Dedifferentiated amniotic fluid mesenchymal stem cell (primary cell): Measurements from ENCODE around the gene MANSC4.

ENCODE experiments used
- DNase-seq: peaks from one replicate; pipeline ENCODE4 v3.0.0-alpha.2; 2016; ENCODE audit errors: extremely low spot score

Gene MANSC4

GRCh38 chr12:27800819-27801218 lies 20.8 kb upstream of the MANSC4 start:
- no peak for DNase-seq

- no peak for DNase-seq
Observed at GRCh38 chr12:27797301-27798025, 17.4 kb upstream of the MANSC4 start.

GRCh38 chr12:27796128-27796527 lies 16.1 kb upstream of the MANSC4 start:
- no peak for DNase-seq

GRCh38 chr12:27794818-27795584 lies 15.0 kb upstream of the MANSC4 start:
- no peak for DNase-seq

- DNase-seq = no peak
Observed at GRCh38 chr12:27790179-27790578, 10.1 kb upstream of the MANSC4 start.

- no peak for DNase-seq
Observed at GRCh38 chr12:27787559-27787958, 7.5 kb upstream of the MANSC4 start.

GRCh38 chr12:27785882-27786570 lies 6.0 kb upstream of the MANSC4 start:
- DNase-seq = peak; percentile 44

GRCh38 chr12:27782481-27782880 lies 2.4 kb upstream of the MANSC4 start:
- DNase-seq = no peak

GRCh38 chr12:27781680-27782079 lies 1.6 kb upstream of the MANSC4 start:
- DNase-seq = no peak

GRCh38 chr12:27780612-27781408 lies 774 bp upstream of the MANSC4 start:
- no peak for DNase-seq

- DNase-seq = no peak
Observed at GRCh38 chr12:27779416-27779919, 568 bp downstream of the MANSC4 start.

- no peak for DNase-seq
Observed at GRCh38 chr12:27778206-27778605, 1.8 kb downstream of the MANSC4 start.

GRCh38 chr12:27777141-27777540 lies 2.9 kb downstream of the MANSC4 start:
- DNase-seq = no peak

GRCh38 chr12:27772328-27773049 lies 7.5 kb downstream of the MANSC4 start:
- no peak for DNase-seq

- DNase-seq = no peak
Observed at GRCh38 chr12:27771481-27772327, 8.3 kb downstream of the MANSC4 start.

- DNase-seq = no peak
Observed at GRCh38 chr12:27769142-27769673, 10.8 kb downstream of the MANSC4 start.

GRCh38 chr12:27766587-27766986 lies 13.4 kb downstream of the MANSC4 start:
- DNase-seq = no peak

GRCh38 chr12:27762757-27763156 lies 17.3 kb downstream of the MANSC4 start:
- no peak for DNase-seq

GRCh38 chr12:27756670-27757195 lies 23.3 kb downstream of the MANSC4 start:
- DNase-seq = no peak

GRCh38 chr12:27754795-27755194 lies 25.2 kb downstream of the MANSC4 start:
- DNase-seq = no peak
